Left ventricle myocardium inferior (tissue), 1 donor: Measurements from ENCODE around the gene MAP3K13. TPM values are rescaled to one million over a fixed set of nuclear protein-coding genes. Genes with fewer than 3 reads are reported as not detected.

Experiments used
- DNase-seq: peaks from one replicate; pipeline ENCODE4 v3.0.0-alpha.2; 2020
- H3K27ac ChIP-seq: fragments of 200-600 bp; replicated peaks from 2 replicates; pipeline ENCODE4 v1.8.0; 2021
- H3K27me3 ChIP-seq: fragments of 200-600 bp; 2 replicates; pipeline ENCODE4 v1.8.0; 2021; ENCODE audit warnings: low read depth
- H3K36me3 ChIP-seq: fragments of 200-600 bp; 2 replicates; pipeline ENCODE4 v1.8.0; 2021
- H3K4me1 ChIP-seq: fragments of 200-600 bp; 2 replicates; pipeline ENCODE4 v1.8.0; 2021
- H3K4me3 ChIP-seq: fragments of 200-600 bp; 2 replicates; pipeline ENCODE4 v1.8.0; 2021; ENCODE audit warnings: mild to moderate bottlenecking, moderate library complexity
- H3K9me3 ChIP-seq: fragments of 200-600 bp; replicated peaks from 2 replicates; pipeline ENCODE4 v1.8.0; 2021
- intact Hi-C: fragments of 100-400 bp; cut with micrococcal nuclease; formaldehyde crosslinking; loops from one replicate; pipeline ENCODE4 v1.11.0; 2022
- total RNA-seq: library from RNA; stranded (reverse); fragmentation: NEBNext Ultra II Directional; extraction: Animal tissue kit (Norgen Biotek cat#: 25700); gene quantifications from one replicate; pipeline ENCODE4 v1.2.1, GENCODE V29; 2021
- TF ChIP-seq, protein P1 (sequence below): fragments of 200-600 bp; IDR thresholded peaks from 2 replicates; pipeline ENCODE4 v1.8.0; 2021; ENCODE audit warnings: antibody characterized with exemption, mild to moderate bottlenecking, borderline replicate concordance
- donor health status: DM: no; HTN: yes; CAD: no; lungs with severe emphysema.

MAP3K13 gene
- total RNA-seq, 1 donor from 2014 or later, result 8.4 TPM

DNA sequence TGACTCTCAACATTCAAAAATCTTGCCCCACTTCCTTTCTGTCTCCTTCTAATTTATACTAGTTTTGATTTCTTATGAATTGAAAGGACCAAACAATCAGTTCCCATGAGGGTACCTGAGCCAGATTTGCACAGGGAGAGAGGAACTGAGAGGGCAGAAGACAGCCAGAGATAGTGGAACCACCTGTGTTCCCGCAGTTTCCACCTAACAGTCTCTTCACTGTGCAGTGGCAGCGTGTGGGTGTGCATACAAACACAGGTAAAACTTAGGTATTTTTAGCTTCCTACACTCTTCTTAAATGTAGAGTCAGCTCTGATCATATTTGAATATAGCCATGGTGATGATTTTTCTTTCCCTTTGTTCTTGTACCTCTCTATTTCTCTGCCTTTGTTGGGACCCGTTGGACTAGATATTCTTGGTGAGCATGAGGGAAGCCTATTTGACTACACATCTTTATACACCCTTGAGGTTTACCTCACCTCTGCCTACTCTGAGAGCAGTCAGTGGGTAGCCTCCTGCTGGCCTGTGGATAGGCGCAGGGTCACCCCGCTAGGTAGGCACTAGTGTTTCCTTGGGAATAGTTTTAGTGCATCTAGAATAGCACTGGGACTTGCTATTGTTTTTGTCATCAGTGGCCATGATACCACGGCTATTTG is 58.8 kb downstream of the MAP3K13 start:
- TF ChIP-seq, protein P1, sequence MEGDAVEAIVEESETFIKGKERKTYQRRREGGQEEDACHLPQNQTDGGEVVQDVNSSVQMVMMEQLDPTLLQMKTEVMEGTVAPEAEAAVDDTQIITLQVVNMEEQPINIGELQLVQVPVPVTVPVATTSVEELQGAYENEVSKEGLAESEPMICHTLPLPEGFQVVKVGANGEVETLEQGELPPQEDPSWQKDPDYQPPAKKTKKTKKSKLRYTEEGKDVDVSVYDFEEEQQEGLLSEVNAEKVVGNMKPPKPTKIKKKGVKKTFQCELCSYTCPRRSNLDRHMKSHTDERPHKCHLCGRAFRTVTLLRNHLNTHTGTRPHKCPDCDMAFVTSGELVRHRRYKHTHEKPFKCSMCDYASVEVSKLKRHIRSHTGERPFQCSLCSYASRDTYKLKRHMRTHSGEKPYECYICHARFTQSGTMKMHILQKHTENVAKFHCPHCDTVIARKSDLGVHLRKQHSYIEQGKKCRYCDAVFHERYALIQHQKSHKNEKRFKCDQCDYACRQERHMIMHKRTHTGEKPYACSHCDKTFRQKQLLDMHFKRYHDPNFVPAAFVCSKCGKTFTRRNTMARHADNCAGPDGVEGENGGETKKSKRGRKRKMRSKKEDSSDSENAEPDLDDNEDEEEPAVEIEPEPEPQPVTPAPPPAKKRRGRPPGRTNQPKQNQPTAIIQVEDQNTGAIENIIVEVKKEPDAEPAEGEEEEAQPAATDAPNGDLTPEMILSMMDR, result no peak
- Histone ChIP-seq H3K9me3 (no peaks in the 10 kb centered on the region), H3K27me3 (no peaks in the 10 kb centered on the region), H3K36me3 (no peaks in the 10 kb centered on the region), H3K4me1 (peaks cover 13% of the 10 kb centered on the region), H3K27ac (no peak overlapping the region), H3K4me3 (no peak overlapping the region)
- no peak for DNase-seq
- intact Hi-C loops, result no loop called here

DNA sequence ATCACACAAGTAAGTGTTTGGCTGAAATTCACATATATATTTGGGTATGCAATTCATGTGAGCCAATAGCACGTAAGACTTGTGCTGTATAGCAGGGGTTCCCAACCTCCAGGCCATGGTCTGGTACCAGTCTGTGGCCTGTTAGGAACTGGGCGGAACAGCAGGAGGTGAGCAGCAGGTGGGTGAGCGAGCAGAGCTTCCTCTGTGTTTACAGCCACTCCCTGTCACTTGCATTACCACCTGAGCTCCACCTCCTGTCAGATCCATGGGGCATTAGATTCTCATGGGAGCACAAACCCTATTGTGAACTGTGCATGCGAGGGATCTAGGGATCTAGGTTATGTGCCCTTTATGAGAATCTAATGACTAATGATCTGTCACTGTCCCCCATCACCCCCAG is 59.7 kb downstream of the MAP3K13 start:
- TF ChIP-seq, protein P1, result no peak
- Histone ChIP-seq H3K4me1 (peaks cover 13% of the 10 kb centered on the region), H3K9me3 (no peaks in the 10 kb centered on the region), H3K27me3 (no peaks in the 10 kb centered on the region), H3K4me3 (no peak overlapping the region), H3K36me3 (no peaks in the 10 kb centered on the region), H3K27ac (no peak overlapping the region)
- DNase-seq, result no peak
- intact Hi-C loops, result no loop called here

DNA sequence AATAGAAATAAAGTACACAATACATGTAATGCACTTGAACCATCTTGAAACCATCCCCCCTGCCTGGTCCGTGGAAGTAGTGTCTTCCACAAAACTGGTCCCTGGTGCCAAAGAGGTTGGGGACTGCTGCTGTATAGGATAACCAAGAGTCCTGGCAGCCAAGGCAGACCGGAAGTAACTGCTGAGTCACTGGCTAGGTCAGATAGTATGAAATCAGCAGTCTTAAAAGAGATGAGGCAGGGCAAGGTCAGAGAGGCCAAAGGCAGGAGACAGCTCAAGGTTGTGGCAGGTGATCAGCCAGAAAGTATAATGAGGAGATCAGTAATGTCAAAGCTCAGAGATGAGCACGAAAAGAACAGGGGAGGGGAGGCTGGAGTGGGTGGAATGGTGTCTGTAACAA is 60.2 kb downstream of the MAP3K13 start:
- Histone ChIP-seq H3K36me3 (no peaks in the 10 kb centered on the region), H3K27me3 (no peaks in the 10 kb centered on the region), H3K27ac (no peak overlapping the region), H3K4me3 (no peak overlapping the region), H3K4me1 (peaks cover 13% of the 10 kb centered on the region), H3K9me3 (no peaks in the 10 kb centered on the region)
- intact Hi-C loops, result no loop called here
- no peak for DNase-seq
- TF ChIP-seq, protein P1, result no peak

DNA sequence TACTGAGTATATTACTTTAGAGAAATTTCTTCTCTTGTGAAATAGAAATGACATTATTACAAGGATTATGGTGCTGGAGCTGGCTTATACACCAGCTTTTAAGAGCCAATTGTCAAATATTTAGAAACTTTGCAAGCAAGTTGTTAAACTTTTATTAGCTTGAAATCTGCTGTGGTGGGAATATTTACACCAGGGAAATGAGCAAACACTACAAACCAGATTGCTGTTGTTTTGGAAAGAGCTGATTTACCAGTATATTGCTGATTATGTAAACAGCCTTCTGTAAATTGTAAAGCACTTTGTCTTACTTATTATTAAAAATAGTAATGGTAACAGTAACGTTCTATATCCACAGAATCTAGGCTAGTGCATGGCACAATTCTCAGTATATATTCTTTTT is 61.5 kb downstream of the MAP3K13 start:
- H3K36me3 ChIP-seq, result no peaks in the 10 kb centered on the region
- intact Hi-C loops, result no loop called here
- H3K4me3 ChIP-seq, result no peak overlapping the region
- H3K4me1 ChIP-seq, result peaks cover 13% of the 10 kb centered on the region
- DNase-seq, result no peak
- no peaks in the 10 kb centered on the region for H3K27me3 ChIP-seq
- TF ChIP-seq, protein P1, result no peak
- no peak overlapping the region for H3K27ac ChIP-seq
- no peaks in the 10 kb centered on the region for H3K9me3 ChIP-seq

DNA sequence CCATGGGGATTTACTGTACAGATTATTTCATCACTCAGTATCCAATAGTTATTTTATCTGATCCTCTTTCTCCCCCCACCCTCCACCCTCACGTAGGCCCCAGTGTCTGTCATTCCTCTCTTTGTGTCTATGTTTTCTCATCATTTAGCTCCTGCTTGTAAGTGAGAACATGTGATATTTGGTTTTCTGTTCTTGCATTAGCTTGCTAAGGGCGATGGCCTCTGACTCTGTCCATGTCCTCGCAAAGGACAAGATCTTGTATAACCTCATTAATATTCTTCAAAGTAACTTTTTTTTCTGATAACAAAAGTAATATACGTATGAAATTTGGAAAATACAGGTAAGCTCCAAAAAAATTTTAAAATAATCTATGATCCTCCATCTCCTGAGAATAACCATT is 67.4 kb downstream of the MAP3K13 start:
- H3K9me3 ChIP-seq, result no peaks in the 10 kb centered on the region
- intact Hi-C loops, result no loop called here
- no peak overlapping the region for H3K4me3 ChIP-seq
- TF ChIP-seq, protein P1, result no peak
- no peaks in the 10 kb centered on the region for H3K27me3 ChIP-seq
- no peaks in the 10 kb centered on the region for H3K36me3 ChIP-seq
- no peak overlapping the region for H3K27ac ChIP-seq
- no peak for DNase-seq
- H3K4me1 ChIP-seq, result no peaks in the 10 kb centered on the region
